ENCODE data around the gene NFIX. TPM values are rescaled to one million over a fixed set of nuclear protein-coding genes. Genes with fewer than 3 reads are reported as not detected.

Gene NFIX
- total and polyA plus RNA-seq, 12 donors = 16.8 to 162 (median 138) TPM

DNA sequence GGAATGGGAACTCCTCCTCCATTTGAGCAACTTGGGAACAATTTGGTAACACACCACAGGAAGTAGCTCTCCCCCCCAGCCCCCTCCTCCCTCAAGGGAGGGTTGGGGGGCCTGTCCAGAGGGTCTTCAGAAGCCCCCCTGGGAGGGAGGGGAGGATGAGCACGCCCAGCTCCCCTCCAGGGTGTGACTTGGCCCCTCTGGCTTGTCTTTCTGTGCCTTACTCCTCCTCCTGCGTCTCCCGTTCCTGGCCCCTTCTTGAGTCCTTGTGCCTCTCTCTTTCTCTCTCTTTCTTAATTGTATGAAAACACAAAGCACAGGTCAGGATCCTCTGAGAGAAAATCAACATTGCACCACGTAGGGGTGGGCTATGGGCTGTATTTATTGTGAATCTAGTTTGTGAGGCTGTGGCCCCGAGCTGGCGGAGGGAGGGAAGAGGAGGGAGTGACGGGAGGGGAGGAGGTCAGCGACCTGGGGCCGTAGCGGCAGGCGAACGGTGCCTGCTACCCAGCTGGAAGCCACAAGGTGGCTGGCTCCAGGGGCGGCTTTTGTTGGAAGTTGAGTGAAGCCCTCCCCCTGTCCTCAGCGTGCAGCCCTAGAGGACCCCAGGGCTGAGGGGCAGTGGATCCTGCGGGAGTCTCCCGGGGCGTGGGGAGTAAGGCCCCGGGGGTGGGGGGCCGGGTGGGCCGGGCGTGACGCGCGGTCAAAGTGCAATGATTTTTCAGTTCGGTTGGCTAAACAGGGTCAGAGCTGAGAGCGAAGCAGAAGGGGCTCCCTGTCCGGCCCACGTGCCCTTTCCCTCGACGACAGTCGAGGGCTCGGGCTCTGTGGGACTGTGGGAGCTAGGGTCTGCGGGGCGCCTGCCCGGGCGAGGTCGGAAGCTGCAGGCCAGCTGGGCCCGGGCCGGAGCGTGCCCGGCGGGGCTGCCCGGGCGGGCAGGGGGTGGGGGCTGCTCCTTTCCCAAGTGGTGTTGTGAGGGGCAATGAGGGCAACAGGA, 101.0 kb downstream of the NFIX start:
- Histone ChIP-seq H3K27ac (peak overlapping the region; percentile 47 to 96 (median 91)), H3K9me3 (no peaks in the 10 kb centered on the region), H3K36me3 (peaks cover 0 to 27% (median 0%) of the 10 kb centered on the region in 9 donors), H3K4me3 (peak overlapping the region in 7 of 10 donors; percentile 1 to 65 (median 49)), H3K27me3 (no peaks in the 10 kb centered on the region), H3K4me1 (peaks cover 32 to 97% (median 91%) of the 10 kb centered on the region in 9 donors)
- WGBS, 2 donors = 47 to 52% methylated on average over 44 of the region's 44 CpGs
- ATAC-seq (no peak), DNase-seq (peak in 1 of 2 donors; percentile 47)
- TF ChIP-seq, protein P1, sequence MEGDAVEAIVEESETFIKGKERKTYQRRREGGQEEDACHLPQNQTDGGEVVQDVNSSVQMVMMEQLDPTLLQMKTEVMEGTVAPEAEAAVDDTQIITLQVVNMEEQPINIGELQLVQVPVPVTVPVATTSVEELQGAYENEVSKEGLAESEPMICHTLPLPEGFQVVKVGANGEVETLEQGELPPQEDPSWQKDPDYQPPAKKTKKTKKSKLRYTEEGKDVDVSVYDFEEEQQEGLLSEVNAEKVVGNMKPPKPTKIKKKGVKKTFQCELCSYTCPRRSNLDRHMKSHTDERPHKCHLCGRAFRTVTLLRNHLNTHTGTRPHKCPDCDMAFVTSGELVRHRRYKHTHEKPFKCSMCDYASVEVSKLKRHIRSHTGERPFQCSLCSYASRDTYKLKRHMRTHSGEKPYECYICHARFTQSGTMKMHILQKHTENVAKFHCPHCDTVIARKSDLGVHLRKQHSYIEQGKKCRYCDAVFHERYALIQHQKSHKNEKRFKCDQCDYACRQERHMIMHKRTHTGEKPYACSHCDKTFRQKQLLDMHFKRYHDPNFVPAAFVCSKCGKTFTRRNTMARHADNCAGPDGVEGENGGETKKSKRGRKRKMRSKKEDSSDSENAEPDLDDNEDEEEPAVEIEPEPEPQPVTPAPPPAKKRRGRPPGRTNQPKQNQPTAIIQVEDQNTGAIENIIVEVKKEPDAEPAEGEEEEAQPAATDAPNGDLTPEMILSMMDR (IDR thresholded peaks at IDR 0.05) = peak in 4 of 9 donors; percentile 12 to 27 (median 18)
- intact Hi-C loops (cut with DNase I) = no loop called here

- peaks cover 0 to 27% (median 0%) of the 10 kb centered on the region in 9 donors for H3K36me3 ChIP-seq
- intact Hi-C loops (cut with DNase I) = no loop called here
- no peaks in the 10 kb centered on the region for H3K27me3 ChIP-seq
- no peaks in the 10 kb centered on the region for H3K9me3 ChIP-seq
- peak overlapping the region in 9 of 10 donors; percentile 21 to 65 (median 49) for H3K4me3 ChIP-seq
- ATAC-seq = no peak
- TF ChIP-seq, protein P1 (IDR thresholded peaks at IDR 0.05) = no peak
- 24 to 30% methylated on average over 20 of the region's 20 CpGs for WGBS, 2 donors
- DNase-seq = peak in 1 of 2 donors; percentile 25
- H3K27ac ChIP-seq = peak overlapping the region; percentile 52 to 96 (median 93)
- H3K4me1 ChIP-seq = peaks cover 30 to 97% (median 91%) of the 10 kb centered on the region in 9 donors
These were observed 101.8 kb downstream of the NFIX start for GRCh38 chr19:13097033-13097462.

- Histone ChIP-seq H3K9me3 (no peaks in the 10 kb centered on the region), H3K4me1 (peaks cover 27 to 97% (median 91%) of the 10 kb centered on the region in 9 donors), H3K4me3 (peak overlapping the region; percentile 21 to 65 (median 47)), H3K27me3 (no peaks in the 10 kb centered on the region), H3K27ac (peak overlapping the region; percentile 52 to 96 (median 93)), H3K36me3 (peaks cover 0 to 27% (median 0%) of the 10 kb centered on the region in 9 donors)
- DNase-seq (peak in 1 of 2 donors; percentile 66), ATAC-seq (peak in 3 of 8 donors; percentile 1 to 6 (median 2))
- TF ChIP-seq, protein P1 (IDR thresholded peaks at IDR 0.05) = no peak
- WGBS, 2 donors = 6 to 7% methylated on average over 62 to 68 of the region's 69 CpGs
- intact Hi-C loops (cut with DNase I) = loop anchor here in 1 of 10 donors (2.0 kb wide), 1 partner anchor 123 kb away; no protein-coding TSS in a partner anchor
These were observed 102.4 kb downstream of the NFIX start for GRCh38 chr19:13097463-13098258.

Measured in heart right ventricle (tissue), 16 donors.